GM21529 (cell line): ENCODE data around the gene CYTIP.
A peak's percentile ranks its signal among the peaks of the same experiment; 100 is the strongest.

Experiments used
- ATAC-seq: cut with Tn5 transposase; IDR thresholded peaks from one replicate; pipeline ENCODE4 v1.9.1; 2021; ENCODE audit not compliant: unreplicated experiment

CYTIP gene

DNA sequence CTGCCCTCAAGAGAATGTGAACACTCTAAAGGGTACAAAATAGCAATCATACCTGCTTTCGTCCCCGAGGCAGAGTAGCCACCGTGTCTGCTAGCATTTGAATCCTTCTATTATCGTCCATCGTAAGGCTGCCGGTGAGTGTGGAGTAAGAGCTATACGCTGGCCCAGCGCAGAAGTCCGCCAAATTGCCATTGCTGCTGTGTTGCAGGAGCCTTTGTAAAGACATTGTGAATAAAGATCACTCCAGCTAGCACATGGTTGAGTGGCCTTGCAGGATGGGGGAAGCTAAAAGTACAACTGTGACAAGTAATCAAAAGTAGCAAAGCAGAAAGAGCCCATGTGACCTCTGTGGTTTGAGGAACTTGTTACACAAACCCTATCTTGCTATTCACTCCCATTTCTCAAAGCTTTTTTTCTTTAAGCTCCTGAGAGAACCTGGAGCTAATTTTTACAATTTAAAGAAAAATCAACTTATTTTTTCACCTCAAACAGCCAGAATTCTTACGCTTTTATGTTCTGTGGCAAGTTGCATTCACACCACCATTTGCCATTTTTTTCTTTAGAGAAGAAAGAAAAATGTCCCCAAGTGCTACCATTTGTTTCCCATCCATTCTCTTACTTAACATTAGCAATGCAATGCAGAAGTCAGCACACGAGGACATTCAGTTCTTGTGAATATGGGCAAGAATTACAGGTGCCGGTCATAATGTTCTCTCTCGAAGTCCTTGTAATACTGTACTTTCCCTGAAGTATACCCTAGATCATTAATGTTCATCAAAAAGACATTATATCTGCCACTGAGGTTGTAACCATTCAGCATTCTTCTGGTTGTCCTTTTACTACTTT, at the start of gene CYTIP:
CYTIP (minus strand) TSS at position 295 of the 846 bp plus-strand sequence; CDS start at position 226, 69 bp downstream.
- ATAC-seq = peak; percentile 43

DNA sequence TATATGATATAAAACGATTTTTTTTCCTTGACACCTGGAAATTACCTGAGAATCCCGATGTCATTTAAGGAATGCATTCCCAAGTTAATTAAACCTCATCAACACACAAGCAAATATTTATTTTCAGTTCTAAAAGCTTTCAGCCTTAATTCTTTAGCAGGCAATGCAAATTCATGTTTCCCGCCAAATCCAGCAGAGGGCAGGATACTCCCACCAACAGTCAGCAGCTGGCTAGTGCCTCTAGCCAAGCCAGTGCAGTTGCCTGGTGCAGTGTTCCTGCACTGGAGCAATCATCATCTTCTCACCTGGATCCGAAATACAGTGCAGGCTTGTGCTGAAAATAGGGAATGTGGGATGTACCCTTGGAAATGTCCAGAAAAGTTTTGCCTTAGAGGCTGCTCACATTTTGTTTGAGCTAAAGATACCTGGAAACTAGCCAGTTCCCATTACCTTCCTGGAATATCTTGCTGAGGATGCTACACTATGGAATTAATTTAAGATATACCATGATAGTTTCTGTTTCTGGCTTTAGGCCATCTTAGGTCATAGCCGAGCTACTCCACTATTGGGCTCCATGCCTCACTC, 48.4 kb upstream of the CYTIP start:
- peak; percentile 99 for ATAC-seq

DNA sequence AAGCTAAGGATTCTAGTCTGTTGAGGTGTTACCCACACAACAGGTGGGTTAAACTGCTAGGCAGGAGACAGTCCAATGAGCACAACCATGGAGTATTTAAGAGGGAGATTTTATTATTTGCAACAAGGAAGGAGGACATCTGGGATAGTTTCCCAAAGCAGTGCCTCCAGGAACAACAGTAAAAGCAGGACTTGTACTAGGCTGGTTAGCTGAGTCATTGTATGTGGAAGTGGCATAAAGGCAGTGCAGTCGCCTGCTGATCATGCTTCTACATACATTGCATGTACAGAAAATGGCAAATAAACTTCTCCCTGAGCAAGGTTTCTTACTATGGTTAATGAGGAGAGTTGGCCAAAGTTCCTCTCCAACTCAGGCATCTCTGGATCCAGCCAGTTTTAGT, 46.1 kb upstream of the CYTIP start:
- ATAC-seq = no peak

DNA sequence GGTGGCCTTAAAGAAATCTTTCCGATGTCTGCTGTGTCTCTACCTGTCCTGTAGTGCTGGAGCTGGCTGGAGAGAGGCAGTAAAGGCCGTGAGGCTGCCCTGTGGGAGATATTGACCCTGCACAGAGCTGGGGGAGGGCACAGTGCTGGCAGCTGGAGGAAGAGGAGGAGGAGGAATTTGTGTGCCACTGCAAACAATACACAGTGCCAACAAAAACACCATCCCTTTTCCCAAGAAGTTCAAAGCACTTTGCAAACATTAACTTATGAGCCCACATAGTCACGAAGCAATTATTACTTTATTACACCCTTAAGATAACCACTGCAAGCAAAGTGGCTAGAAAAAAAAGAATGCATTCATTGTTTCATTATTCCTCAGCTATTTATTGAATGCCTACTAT, 45.0 kb upstream of the CYTIP start:
- no peak for ATAC-seq

DNA sequence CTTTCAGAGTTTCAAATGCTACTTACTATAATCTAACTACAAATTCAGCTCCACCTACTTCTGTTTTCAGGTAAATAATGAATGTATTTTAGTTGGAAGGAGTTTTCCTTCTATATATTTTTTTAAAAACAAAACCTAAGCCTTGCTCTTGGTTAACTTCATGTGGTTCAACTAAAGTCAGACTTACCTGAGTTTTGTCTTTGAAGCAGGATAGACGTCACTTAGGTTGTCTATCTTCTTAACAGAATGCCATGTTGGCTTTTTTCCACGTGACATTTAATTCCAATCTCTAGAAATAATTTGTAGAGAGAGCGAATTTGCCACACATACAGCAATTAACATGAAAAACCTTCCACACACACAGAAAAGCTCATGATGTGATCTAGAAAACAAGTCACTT, 43.9 kb upstream of the CYTIP start:
- no peak for ATAC-seq

DNA sequence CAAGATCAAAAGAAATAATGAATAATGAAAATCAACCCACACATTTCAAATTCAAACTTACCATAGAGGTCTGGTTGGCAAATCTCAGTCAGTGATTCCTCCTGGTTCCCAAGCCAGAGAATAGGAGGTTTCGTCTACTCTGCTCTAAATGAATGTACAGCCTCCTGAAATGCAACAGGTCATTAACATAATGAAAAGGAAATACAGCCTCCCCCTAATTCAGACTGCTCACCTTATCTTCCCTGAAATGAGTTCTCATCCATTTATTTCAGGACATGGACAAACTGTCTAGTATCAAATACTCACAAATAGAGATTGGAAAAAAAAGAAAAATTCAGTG, 43.4 kb upstream of the CYTIP start:
- no peak for ATAC-seq

DNA sequence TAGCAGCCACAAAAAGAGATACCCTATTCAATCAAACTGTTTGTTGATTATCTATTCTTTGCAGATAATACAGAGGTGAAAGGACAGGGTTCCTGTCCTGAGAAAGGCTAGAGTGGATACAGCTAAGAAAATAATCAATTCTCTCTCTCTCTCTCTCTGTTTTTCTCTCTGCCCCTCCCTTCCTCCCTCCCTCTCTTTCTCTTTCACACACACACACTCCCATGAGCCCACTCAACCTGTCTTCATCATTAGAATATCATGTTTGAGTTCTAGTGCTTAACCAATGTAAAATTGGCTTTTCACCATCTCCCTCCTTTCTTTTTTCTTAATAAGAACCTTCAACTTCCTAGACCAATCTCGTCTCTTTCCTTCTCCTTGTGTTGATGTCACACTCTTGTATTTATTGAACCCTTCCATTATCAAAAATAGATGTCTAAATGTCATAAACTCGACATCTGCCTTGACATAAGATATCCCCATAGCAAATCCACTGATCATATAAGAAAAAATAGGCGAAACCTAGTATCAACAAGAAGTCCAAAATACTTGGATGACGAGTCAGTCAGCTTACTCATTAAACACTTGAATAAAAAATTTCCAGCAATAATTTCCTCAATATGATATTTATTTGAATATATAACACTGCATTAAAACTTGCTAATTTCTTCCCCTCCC, 42.8 kb upstream of the CYTIP start:
- no peak for ATAC-seq

DNA sequence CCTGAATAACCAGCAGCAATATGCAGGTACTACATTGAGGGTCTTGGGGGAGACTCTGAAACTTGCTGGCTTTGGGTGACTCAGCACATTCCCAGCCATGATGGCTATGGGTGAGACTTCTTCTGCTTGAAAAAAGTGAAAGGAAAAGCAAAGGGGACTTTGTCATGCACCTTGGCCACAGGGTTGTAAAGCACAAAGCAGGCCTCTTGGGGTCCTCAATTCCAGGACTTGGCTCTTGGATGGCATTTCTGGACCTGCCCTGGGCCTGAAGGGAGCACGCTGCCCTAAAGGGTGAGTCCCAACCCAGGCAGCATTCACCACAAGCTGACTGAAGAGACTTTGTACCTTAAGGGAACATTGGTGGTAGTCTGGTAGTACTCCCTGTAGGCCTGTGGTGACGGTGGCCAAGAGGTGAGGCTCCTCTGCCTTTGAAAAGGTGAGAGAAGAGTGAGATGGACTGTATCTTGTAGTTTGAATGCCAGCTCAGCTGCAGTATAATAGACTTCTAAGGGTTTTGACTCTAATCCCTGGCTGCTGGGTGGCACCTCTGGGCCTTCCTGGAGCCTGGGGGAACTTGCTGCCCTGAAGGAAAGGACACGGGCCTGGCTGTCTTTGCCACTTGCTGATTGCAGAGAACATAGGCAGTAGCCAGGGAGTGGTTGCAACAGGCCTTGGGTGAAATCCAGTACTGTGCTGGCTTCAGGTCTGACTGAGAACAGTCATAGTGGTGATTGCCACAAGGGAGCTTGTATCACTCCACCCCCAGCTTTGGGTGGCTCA, 36.5 kb upstream of the CYTIP start:
- ATAC-seq = peak; percentile 84

DNA sequence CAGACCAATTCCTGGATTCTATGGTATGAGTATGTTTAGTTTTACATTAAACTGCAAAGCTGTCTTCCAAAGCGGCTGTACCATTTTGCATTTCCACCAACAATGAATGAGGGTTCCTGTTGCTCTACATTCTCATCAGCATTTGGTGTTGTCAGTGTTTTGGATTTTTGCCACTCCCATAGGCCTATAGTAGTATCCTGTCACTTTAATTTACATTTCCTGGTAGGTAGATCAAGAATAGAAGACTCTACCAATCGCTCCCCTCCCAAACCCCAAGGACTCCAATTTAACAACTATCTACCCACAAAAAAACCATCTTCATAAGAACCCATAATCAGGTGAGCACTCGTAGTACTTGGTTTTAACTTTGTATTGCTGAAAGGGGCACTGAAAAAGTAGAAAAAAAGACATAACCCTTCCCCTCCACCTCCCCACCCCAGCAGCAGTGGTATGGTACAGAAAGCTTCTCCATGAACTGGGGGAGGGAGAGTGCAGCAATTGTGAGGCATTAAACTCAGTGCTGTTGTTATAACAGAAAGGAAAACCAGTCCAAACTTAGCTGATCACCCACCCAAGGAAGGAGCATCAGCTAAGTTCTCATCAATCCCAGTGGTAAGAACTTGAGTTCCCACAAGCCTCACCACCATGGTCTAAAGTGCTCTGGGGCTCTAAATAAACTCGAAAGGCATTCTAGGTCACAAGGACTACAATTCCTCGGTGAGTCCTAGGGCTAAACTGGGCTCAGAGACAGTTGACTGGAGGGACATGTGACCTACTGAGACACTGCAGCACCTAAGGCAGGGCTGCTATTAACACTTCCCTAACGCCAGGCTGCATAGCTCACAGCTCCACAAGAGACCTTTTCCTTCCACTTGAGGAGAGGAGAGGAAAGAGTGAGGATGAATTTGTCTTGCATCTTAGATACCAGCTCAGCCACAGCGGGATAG, 35.5 kb upstream of the CYTIP start:
- no peak for ATAC-seq

DNA sequence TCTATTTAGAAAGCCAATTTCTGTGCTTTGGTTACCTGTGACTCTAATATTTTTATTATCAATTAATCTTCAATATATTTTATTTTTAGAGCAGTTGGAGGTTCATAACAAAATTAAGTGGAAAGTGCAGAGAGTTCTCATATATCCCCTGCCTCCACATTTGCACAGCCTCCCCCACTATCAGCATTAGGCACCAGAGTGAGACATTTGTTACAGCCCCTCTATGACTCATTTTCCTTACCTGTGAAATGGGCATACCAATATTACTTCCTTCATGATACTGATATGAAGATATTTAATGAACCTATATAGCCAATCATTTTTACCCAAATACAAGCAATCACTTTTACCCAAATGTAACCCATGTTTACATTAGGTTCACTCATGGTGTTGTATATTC, 34.0 kb upstream of the CYTIP start:
- no peak for ATAC-seq

DNA sequence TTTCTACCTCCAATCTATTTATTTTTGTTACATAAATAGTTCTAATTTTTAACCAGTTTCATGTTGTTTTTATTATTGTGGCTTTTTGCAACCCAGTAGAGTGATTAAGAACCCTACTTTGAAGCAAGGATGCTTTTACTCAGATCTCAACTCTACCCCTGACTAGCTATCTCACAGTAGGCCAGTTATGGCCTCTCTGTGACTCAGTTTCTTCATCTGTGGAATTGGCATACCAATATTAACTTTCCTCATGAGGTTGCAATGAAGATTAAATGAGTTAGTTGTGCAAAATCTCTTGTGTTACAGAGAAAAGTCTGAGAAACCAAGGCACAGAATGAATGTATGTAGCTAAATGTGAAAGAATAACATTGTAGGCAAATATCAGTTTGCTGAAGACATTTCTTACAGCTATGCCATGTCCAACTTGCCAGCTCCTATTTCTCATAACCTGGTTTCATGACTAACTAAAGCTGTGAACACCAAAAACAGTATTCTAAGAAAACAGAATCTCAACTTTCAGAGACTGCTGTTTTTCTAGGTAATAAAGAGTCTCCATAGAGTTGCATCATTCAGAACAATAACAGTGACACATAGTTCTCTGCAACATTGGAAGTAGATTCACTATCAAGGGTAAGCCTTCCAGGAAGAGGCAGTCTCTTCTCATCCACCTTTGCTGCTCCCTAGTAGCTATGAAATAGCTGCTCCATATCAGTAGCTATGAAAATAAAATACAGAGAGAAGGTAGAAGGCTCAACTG, 33.2 kb upstream of the CYTIP start:
- ATAC-seq = peak; percentile 26

DNA sequence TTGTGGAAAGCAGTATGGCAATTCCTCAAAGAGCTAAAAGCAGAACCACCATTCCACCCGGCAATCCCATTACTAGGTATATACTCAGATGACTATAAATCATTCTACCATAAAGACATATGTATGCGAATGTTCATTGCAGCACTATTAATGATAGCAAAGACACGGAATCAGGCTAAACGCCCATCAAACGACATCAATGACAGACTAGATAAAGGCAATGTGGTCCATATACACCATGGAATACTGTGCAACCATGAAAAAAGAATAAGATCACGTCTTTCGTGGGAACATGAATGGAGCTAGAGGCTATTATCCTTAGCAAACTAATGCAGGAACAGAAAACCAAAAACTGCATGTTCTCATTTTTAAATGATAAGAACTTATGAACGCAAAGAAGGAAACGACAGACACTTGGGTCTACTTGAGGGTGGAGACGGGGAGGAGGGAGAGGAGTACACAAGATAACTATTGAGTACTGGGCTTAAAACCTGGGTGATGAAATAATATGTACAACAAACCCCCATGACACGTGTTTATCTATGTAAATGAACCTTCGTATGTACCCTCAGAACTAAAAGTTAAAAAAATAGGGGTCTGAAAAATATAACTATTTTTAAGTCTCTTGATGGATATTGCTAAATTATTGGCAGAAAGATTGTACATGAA, 32.0 kb upstream of the CYTIP start:
- no peak for ATAC-seq

DNA sequence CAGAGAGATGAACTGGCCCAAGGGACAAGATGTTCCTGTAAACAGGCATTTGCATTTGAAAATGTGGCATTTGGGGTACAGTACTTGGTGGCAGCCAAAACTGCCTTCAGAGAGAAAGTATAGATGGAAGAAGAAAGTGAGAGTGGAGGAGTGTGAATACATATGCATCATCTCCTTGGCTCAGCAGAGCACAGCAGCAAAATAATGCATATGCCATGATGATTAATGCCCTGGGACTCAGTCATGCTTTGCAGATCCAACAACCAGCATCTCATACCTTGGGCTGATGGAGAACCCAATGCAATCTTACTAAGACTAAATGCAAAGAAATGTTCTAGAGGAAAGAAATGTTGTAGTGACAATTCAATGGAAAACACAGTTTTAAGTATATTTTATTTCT, 29.7 kb upstream of the CYTIP start:
- ATAC-seq = no peak

DNA sequence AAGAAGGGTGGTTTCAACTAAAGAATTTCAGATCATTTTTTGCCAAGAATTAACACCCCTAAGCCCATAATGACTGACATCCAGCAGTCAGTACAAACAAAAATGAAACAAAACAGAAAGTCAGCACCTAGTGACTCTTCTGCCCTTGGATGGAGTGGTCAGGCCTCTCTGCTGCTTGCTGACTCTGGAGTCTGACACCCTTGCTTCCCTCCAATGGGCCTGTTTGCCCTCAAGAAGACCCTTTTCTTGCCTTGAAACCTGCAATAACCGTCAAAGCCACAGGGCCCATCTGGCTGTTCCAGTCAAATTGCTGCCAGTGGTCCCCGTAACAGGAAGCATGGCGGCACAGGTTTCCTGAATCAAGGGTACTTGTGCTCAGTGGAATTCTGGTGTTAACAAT, 27.2 kb upstream of the CYTIP start:
- peak; percentile 23 for ATAC-seq

DNA sequence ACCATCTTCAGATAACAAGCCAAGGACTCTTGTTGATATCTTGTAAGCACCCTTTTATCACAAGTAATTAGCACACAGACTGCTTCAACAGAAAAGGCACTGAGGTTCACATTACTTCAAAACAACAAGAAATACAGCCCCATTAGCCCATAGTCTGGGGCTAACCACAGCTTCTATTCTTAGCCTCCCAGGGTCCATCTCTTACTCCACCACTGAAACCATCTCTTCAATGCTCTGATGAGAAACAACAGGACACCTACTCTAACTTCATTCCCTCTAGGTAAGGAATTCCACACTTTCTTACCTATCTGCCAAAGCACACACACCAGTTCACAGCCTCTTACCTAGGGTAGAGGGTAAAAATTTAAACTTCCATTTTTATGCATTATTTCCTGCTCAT, 26.4 kb upstream of the CYTIP start:
- peak; percentile 50 for ATAC-seq

DNA sequence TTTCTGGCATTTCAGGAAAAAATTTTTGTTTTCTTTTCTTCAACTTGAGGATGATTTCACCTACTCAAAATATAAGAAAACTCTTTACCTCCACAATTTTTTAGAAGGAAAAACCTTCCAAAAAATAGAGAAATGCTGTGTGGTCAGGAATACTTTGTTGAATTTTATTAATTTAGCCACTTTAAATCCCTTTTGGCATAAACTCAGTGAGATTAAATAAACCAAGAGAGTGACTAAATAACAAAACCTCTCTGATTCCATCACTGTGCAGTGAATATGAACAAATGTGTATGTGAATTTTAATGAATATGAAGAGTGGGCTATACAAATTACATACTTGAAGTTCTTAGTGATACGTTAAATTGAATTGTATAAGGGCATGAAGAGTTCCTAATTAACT, 25.8 kb upstream of the CYTIP start:
- ATAC-seq = no peak

DNA sequence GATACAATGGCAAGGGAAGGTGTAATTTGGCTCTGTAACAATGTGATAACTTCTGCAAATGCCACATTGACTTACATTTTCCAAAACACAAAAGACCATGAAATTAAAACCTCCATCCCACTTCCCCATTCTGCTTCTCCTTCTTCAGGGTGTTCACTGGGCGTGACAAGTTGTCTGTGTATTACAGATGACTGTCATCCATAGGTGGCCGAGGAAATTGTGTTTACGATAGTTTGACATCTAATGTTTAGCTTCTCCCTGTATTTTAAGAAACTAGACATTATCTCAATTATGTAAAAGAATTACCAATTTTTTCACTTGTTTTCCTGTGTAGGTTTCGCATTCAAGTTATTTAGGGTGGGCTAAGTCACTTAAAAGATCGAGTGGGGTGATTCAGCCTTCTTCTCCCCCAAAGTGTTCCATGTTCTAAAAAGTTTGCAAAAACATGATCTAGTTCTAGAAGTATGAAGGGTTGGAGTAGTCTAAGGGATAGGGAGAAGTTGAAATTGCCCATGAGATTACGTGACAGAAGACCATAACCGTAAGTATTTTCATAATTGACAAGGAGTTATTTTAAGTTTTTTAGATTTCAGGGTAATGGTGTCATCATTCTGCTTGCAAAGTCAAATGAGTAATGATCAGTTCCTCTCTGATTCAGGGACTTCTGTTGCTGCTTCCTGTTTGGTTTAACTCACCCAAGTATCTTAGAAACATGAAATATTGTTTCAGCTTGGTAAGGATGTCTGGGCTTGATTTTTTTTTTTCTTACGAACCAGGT, 25.2 kb upstream of the CYTIP start:
- ATAC-seq = peak; percentile 78

DNA sequence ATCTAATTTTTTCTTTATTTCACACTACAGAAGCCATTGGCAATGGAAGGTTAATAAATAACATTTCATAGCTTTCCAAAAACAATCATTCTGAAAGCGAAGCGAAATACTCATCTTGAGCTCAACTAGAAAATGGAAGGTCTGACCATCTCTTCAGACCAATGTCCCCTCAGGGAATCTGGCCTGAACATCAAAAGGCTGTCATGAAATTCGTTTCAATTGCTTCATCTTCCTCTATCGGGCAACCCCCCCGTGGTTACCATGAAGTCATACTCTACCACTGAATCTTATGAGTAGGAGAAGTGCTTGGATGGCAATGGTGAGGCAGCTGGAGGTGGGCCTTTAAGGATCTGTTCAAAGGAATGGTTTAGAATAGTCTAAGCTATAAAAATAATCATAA, 22.9 kb upstream of the CYTIP start:
- ATAC-seq = no peak
